Stimulated activated CD8-positive, alpha-beta memory T cell treated with anti-CD3 and anti-CD28 coated beads, Interleukin-15, amount 100 ng/mL, for 24 hours (primary cell): Measurements from ENCODE around the gene OR5D16.
"Not testable (repeated sequence)": the region's sequence is repeated elsewhere in the genome, so short reads cannot be mapped to it uniquely, and the experiment has no call there.

ENCODE experiments used
- DNase-seq: peaks from one replicate; pipeline ENCODE4 v3.0.0-alpha.2; 2020; ENCODE audit warnings: low read depth

The OR5D16 gene

GRCh38 chr11:55838452-55838851, at the start of gene OR5D16:
Gene OR5D16, plus strand, starts transcription at chr11:55838752. Its CDS starts 0 bp downstream, at chr11:55838752.
- no peak for DNase-seq

GRCh38 chr11:55791606-55792005, 46.9 kb upstream of the OR5D16 start:
- no peak for DNase-seq

GRCh38 chr11:55793321-55793720, 45.2 kb upstream of the OR5D16 start:
- DNase-seq = no peak

GRCh38 chr11:55795256-55795655, 43.3 kb upstream of the OR5D16 start, which contains the start of gene OR5D14:
Gene OR5D14, plus strand, starts transcription at chr11:55795556. Its CDS starts 0 bp downstream, at chr11:55795556.
- no peak for DNase-seq

DNA sequence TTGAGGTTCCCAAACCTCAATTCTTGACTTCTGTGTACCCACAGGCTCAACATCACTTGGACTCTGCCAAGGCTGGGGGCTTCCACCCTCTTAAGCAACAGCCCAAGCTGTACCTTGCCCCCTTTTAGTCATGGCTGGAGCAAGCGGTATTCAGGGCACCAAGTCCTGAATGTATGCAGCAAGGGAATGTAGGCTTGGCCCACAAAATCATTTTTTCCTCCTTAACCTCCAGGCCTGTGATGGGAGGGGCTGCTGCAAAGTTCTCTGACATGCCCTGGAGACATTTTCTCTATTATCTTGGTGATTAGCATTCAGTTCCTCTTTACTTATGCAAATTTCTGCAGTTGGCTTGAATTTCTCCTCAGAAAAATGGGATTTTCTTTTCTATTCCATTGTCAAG, 32.3 kb upstream of the OR5D16 start:
- DNase-seq = no peak

DNA sequence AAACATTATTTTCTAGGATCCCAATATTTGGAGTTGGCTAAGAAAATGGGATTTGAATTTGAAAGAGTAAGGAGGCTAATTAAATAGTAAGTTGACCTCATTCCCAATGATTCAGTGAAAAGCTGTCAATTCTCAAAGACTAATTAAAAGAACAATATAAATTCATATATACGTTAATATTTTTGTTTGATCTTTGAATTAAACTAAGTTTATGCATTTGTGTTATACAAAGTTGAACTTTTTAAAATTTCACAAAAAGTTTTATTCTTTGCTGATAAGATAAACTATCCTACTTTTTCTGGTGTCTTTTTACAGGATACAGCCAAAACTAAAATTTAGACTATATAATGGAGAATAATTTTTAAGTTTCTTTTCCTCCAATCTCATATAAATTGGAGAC, 27.5 kb upstream of the OR5D16 start, which contains the start of gene OR5L1:
Gene OR5L1, plus strand, starts transcription at position 301 of the 400 bp plus-strand sequence. CDS start 100 bp downstream, outside the sequence.
- DNase-seq = no peak

DNA sequence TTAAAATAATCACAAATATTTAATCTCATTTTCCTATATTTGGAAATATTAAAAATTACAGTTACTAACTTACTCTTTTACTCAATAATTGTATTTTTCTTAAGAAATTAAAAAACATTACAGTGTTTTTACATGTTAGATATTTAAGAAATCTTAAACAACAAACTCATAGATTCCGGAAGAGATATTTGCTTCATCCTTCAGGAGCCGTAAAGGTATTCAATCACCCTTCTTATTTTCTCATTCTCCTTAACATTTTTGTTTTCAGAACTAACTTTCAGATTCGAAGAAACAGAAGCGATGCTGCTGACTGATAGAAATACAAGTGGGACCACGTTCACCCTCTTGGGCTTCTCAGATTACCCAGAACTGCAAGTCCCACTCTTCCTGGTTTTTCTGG, 19.2 kb upstream of the OR5D16 start, which contains the start of gene OR5D18:
Gene OR5D18, plus strand, starts transcription at position 301 of the 400 bp plus-strand sequence. Its CDS starts 0 bp downstream, at position 301.
- no peak for DNase-seq

- no peak for DNase-seq
Observed at GRCh38 chr11:55826919-55827318, 11.6 kb upstream of the OR5D16 start, which contains the start of gene OR5L2. Gene OR5L2, plus strand, starts transcription at chr11:55827219. Its CDS starts 0 bp downstream, at chr11:55827219.

DNA sequence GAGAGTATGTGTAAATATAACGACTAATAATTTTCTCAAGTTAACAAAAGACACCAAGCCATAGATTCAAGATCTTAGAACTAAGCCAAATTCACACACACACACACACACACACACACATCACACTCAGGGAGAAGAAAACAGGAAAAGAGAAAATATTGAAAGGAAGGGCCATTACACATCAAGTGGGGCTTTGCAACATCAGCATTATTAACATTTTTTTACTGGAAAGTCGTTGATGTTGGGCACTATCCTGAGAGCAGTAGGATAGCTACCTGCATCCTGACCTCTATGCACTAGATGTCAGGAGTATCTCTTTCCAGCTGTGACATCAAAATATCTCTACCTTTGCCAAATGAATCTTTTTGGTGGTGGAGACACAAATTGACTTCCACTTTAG, 8.9 kb downstream of the OR5D16 start:
- no peak for DNase-seq

- DNase-seq = no peak
Observed at GRCh38 chr11:55849037-55849436, 10.5 kb downstream of the OR5D16 start.

DNA sequence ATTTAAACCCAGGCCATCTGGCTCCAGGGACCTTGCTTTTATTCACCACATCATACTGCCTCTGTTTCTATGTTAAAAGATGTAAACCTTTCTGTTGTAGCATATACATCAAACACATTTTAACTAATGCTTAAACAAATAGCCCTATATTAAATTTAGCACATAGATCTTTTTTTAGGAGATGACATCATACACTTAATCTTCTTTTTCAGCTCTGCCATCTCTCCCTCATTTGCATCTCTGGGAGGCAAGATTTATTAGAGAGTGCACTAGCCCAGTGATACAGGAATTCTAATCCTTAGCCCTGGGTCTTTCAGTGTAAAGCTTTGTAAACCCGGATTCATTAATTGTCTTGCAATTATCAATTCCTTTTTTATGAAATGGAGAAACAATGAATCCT, 13.6 kb downstream of the OR5D16 start:
- no peak for DNase-seq

GRCh38 chr11:55854704-55855103, 16.2 kb downstream of the OR5D16 start:
- no peak for DNase-seq

GRCh38 chr11:55867354-55867753, 28.8 kb downstream of the OR5D16 start:
- DNase-seq = not testable (repeated sequence)

DNA sequence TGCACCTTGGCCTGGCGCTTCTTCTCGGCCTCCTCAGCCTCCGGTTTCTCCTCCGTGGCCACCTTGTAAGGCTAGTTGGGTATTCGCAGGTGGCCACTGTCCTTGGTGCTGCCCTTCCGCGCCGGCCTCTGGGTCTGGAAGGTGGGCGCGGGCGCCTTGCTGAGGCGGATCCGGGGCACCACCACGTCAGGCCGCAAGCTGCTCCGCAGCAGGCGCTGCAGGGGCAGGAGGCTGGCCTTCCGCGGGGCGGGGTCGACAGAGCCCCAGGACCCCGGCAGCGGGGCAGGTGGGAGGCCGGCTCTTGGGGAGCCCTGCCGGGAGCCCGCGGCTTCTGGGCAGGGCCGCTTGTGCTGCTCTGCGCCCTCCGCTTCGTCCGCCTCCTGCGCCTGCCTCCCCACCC, 34.2 kb downstream of the OR5D16 start:
- DNase-seq = not testable (repeated sequence)

GRCh38 chr11:55873146-55873545, 34.6 kb downstream of the OR5D16 start:
- not testable (repeated sequence) for DNase-seq

- not testable (repeated sequence) for DNase-seq
Observed at GRCh38 chr11:55882997-55883396, 44.4 kb downstream of the OR5D16 start, which contains the start of gene TRIM51. Gene TRIM51, plus strand, starts transcription at chr11:55883297. Its CDS starts 2,132 bp downstream, at chr11:55885429.

DNA sequence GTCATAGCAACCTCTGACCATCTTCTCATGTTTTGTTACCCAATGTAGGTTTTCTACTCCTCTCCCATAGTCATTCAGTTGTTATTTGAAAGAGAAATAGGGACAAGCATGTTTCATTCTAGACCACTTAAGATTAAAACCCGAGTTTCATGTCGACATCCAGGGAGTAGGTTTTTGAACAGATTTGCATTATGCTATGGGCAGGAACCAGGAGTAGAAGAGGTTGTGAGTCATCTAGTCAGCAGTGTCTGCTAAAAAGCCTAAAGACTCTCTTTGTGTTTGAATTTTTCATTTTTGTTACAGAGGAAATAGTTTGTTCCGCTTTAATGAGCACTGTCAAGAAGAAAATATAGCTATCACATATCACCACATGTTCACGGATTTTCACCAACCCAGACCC, 46.4 kb downstream of the OR5D16 start:
- not testable (repeated sequence) for DNase-seq

- not testable (repeated sequence) for DNase-seq
Observed at GRCh38 chr11:55885481-55885880, 46.9 kb downstream of the OR5D16 start.
